Ovary (tissue), 1 donor: Measurements from ENCODE around the gene EMC10.

Source experiments
- EP300 ChIP-seq: sonication (generic); formaldehyde crosslinking; IDR thresholded peaks from one replicate; pipeline ENCODE4 v1.6.1; 2017; ENCODE audit warnings: antibody characterized with exemption
- POLR2A ChIP-seq: fragments of 450-650 bp; IDR thresholded peaks from one replicate; pipeline ENCODE4 v1.6.1; 2017; ENCODE audit warnings: antibody characterized with exemption, mild to moderate bottlenecking, moderate library complexity

- no peak for TF ChIP-seq EP300
- no peak for TF ChIP-seq POLR2A
These were observed 16.7 kb upstream of the EMC10 start for GRCh38 chr19:50459638-50460037.
